Measurements from ENCODE around the gene INPP5K. TPM values are rescaled to one million over a fixed set of nuclear protein-coding genes. Genes with fewer than 3 reads are reported as not detected.

INPP5K gene
- total and polyA plus RNA-seq, 10 of the 15 experiments (the other 5 are each of a cell fraction or from before 2014, with no cell fraction given): 0.58 to 41.2 (median 23.3) TPM

DNA sequence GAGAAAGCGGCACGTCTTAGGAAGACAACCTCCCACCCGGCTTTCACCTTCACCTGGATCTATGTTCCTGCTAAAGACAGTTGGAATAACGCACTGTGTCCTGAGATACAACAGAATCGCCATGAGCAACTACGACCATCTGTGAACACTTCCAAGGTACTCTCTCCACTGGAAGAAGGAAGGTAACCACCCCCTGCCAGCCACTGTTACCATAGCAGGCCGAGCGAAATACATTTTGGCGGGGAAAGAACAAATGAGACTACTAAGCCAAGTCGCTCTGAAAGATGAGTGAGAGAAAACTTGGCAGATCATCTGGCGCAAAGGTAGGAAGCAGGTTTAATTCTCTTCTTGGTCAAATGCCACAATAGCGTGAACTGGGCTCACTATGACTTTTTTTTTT, 70.2 kb downstream of the INPP5K start:
- ChIA-PET RAD21 (ENCODE audit: unreplicated experiment) (no interaction called here), CTCF (interaction anchor here (0.6 kb wide), 1 partner anchor 69 kb away, joined by 4 read pairs; no protein-coding TSS in a partner anchor), POLR2A (interaction anchor here (0.6 kb wide), 1 partner anchor 268 kb away, joined by 3 read pairs; no protein-coding TSS in a partner anchor), SMC1A (ENCODE audit: uncharacterized antibody, unreplicated experiment) (no interaction called here)
- H3K9ac ChIP-seq (ENCODE audit: control insufficient read depth, insufficient read depth, low read length): no peak overlapping the region
- H3K27ac ChIP-seq (ENCODE audit: control insufficient read depth, insufficient read depth): no peak overlapping the region
- H3K4me3 ChIP-seq: no peak overlapping the region
- no peak overlapping the region for H3K4me2 ChIP-seq (ENCODE audit: control insufficient read depth, insufficient read depth)
- no TSS peak for BruUV-seq (replicated peaks)
- ATAC-seq (no peak), FAIRE-seq (no peak), DNase-seq (ENCODE audit: low read depth, low spot score) (no peak)
- WGBS (ENCODE audit: insufficient coverage, insufficient replicate concordance, low lambda C conversion rate, missing lambda C conversion rate): 92% methylated on average over 12 of the region's 12 CpGs
- no peaks in the 10 kb centered on the region for H3K4me1 ChIP-seq (ENCODE audit: control insufficient read depth, insufficient read depth, low read length)
- H3K27me3 ChIP-seq (replicated peaks in 1 of 2; ENCODE audit: control insufficient read depth in 2 of 2, insufficient read depth in 2 of 2, low read length in 1 of 2): no peaks in the 10 kb centered on the region
- in situ Hi-C loops (cut with MboI) (no loop called here), intact Hi-C loops (cut with micrococcal nuclease; ENCODE audit: unreplicated experiment) (no loop called here)
- H3K9me3 ChIP-seq (replicated peaks; ENCODE audit: control insufficient read depth, insufficient read depth, low read length): no peaks in the 10 kb centered on the region
- TF ChIP-seq YY1 (IDR thresholded peaks at IDR 0.05; ENCODE audit: low read depth, low read length): no peak
- TF ChIP-seq, protein P1, sequence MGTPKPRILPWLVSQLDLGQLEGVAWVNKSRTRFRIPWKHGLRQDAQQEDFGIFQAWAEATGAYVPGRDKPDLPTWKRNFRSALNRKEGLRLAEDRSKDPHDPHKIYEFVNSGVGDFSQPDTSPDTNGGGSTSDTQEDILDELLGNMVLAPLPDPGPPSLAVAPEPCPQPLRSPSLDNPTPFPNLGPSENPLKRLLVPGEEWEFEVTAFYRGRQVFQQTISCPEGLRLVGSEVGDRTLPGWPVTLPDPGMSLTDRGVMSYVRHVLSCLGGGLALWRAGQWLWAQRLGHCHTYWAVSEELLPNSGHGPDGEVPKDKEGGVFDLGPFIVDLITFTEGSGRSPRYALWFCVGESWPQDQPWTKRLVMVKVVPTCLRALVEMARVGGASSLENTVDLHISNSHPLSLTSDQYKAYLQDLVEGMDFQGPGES (IDR thresholded peaks at IDR 0.05): no peak
- TF ChIP-seq, protein P2, sequence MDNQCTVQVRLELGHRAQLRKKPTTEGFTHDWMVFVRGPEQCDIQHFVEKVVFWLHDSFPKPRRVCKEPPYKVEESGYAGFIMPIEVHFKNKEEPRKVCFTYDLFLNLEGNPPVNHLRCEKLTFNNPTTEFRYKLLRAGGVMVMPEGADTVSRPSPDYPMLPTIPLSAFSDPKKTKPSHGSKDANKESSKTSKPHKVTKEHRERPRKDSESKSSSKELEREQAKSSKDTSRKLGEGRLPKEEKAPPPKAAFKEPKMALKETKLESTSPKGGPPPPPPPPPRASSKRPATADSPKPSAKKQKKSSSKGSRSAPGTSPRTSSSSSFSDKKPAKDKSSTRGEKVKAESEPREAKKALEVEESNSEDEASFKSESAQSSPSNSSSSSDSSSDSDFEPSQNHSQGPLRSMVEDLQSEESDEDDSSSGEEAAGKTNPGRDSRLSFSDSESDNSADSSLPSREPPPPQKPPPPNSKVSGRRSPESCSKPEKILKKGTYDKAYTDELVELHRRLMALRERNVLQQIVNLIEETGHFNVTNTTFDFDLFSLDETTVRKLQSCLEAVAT (IDR thresholded peaks at IDR 0.05): no peak
- TF ChIP-seq, protein P3, sequence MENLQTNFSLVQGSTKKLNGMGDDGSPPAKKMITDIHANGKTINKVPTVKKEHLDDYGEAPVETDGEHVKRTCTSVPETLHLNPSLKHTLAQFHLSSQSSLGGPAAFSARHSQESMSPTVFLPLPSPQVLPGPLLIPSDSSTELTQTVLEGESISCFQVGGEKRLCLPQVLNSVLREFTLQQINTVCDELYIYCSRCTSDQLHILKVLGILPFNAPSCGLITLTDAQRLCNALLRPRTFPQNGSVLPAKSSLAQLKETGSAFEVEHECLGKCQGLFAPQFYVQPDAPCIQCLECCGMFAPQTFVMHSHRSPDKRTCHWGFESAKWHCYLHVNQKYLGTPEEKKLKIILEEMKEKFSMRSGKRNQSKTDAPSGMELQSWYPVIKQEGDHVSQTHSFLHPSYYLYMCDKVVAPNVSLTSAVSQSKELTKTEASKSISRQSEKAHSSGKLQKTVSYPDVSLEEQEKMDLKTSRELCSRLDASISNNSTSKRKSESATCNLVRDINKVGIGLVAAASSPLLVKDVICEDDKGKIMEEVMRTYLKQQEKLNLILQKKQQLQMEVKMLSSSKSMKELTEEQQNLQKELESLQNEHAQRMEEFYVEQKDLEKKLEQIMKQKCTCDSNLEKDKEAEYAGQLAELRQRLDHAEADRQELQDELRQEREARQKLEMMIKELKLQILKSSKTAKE (IDR thresholded peaks at IDR 0.05; ENCODE audit: low read depth, poor library complexity, severe bottlenecking): no peak
- no peak for TF ChIP-seq MYC (IDR thresholded peaks at IDR 0.05; ENCODE audit: insufficient read depth, insufficient read length, insufficient replicate concordance, low read length, severe bottlenecking)
- no peak for TF ChIP-seq FOXK2 (IDR thresholded peaks at IDR 0.05)
- no peak for TF ChIP-seq RUNX3 (IDR thresholded peaks at IDR 0.05; ENCODE audit: low read length)
- no peak for TF ChIP-seq RAD51 (IDR thresholded peaks at IDR 0.05)
- no peak for TF ChIP-seq BHLHE40 (IDR thresholded peaks at IDR 0.05; ENCODE audit: borderline replicate concordance in 1 of 2, low read depth in 2 of 2, low read length in 1 of 2)
- TF ChIP-seq PML (IDR thresholded peaks at IDR 0.05; ENCODE audit: low read length): no peak
- no peak for TF ChIP-seq SRF (IDR thresholded peaks at IDR 0.05; ENCODE audit: low read depth in 2 of 2, low read length in 2 of 2)
- TF ChIP-seq, protein P4, sequence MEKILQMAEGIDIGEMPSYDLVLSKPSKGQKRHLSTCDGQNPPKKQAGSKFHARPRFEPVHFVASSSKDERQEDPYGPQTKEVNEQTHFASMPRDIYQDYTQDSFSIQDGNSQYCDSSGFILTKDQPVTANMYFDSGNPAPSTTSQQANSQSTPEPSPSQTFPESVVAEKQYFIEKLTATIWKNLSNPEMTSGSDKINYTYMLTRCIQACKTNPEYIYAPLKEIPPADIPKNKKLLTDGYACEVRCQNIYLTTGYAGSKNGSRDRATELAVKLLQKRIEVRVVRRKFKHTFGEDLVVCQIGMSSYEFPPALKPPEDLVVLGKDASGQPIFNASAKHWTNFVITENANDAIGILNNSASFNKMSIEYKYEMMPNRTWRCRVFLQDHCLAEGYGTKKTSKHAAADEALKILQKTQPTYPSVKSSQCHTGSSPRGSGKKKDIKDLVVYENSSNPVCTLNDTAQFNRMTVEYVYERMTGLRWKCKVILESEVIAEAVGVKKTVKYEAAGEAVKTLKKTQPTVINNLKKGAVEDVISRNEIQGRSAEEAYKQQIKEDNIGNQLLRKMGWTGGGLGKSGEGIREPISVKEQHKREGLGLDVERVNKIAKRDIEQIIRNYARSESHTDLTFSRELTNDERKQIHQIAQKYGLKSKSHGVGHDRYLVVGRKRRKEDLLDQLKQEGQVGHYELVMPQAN (conservative IDR thresholded peaks at IDR 0.05): no peak
- H4K20me1 ChIP-seq (ENCODE audit: control insufficient read depth, insufficient read depth): peaks cover 4% of the 10 kb centered on the region
- H2AFZ ChIP-seq (ENCODE audit: control insufficient read depth, low read depth, low read length): no peak overlapping the region
- H3K79me2 ChIP-seq (ENCODE audit: control insufficient read depth, insufficient read depth, low read length): peaks cover 58% of the 10 kb centered on the region
- peaks cover 0 to 8% of the 10 kb centered on the region in 2 experiments; a peak in 2 of 4 replicates for H3K36me3 ChIP-seq (ENCODE audit: control insufficient read depth in 2 of 2, insufficient read depth in 2 of 2, low read length in 1 of 2)
